GM21515 (cell line): ENCODE data around the gene GPR37L1.

Experiments
- ATAC-seq: cut with Tn5 transposase; IDR thresholded peaks from one replicate; pipeline ENCODE4 v1.9.1; 2021; ENCODE audit not compliant: unreplicated experiment

The GPR37L1 gene

GRCh38 chr1:202122639-202123335 lies at the start of gene GPR37L1:
TSS of gene GPR37L1 (plus strand) at chr1:202122917. CDS start at chr1:202122964, 47 bp downstream.
- ATAC-seq, result no peak

GRCh38 chr1:202073206-202073605 lies 49.5 kb upstream of the GPR37L1 start:
- no peak for ATAC-seq

- no peak for ATAC-seq
These were observed 47.7 kb upstream of the GPR37L1 start for GRCh38 chr1:202074985-202075384.

- no peak for ATAC-seq
These were observed 47.3 kb upstream of the GPR37L1 start for GRCh38 chr1:202075389-202075788.

- no peak for ATAC-seq
These were observed 46.6 kb upstream of the GPR37L1 start for GRCh38 chr1:202076050-202076511.

- no peak for ATAC-seq
These were observed 44.5 kb upstream of the GPR37L1 start for GRCh38 chr1:202078241-202078640.

- ATAC-seq, result no peak
These were observed 40.7 kb upstream of the GPR37L1 start for GRCh38 chr1:202081992-202082391.

- ATAC-seq, result no peak
These were observed 37.7 kb upstream of the GPR37L1 start for GRCh38 chr1:202084791-202085681.

- ATAC-seq, result no peak
These were observed 36.9 kb upstream of the GPR37L1 start for GRCh38 chr1:202085682-202086373.

GRCh38 chr1:202086579-202087350 lies 36.0 kb upstream of the GPR37L1 start:
- ATAC-seq, result no peak

GRCh38 chr1:202088206-202088605 lies 34.5 kb upstream of the GPR37L1 start:
- no peak for ATAC-seq

- no peak for ATAC-seq
These were observed 31.7 kb upstream of the GPR37L1 start for GRCh38 chr1:202090994-202091393.

GRCh38 chr1:202093858-202094257 lies 28.9 kb upstream of the GPR37L1 start:
- ATAC-seq, result no peak

- no peak for ATAC-seq
These were observed 21.5 kb upstream of the GPR37L1 start for GRCh38 chr1:202101184-202101583.

GRCh38 chr1:202104073-202104472 lies 18.6 kb upstream of the GPR37L1 start:
- ATAC-seq, result no peak

- ATAC-seq, result no peak
These were observed 17.0 kb upstream of the GPR37L1 start for GRCh38 chr1:202105571-202106339.

GRCh38 chr1:202106340-202107254 lies 16.1 kb upstream of the GPR37L1 start:
- no peak for ATAC-seq

GRCh38 chr1:202107321-202107761 lies 15.4 kb upstream of the GPR37L1 start:
- ATAC-seq, result no peak
